ENCODE results near the gene ARHGAP18.

GRCh38 chr6:129709769-129710449 lies at the start of gene ARHGAP18:
- 0 out of 2 replicates have a peak, but pooled peaks have one; percentile 11 for TF ChIP-seq RFX5 (IDR thresholded peaks at IDR 0.05; ENCODE audit: low read length)
- TF ChIP-seq, protein P1, sequence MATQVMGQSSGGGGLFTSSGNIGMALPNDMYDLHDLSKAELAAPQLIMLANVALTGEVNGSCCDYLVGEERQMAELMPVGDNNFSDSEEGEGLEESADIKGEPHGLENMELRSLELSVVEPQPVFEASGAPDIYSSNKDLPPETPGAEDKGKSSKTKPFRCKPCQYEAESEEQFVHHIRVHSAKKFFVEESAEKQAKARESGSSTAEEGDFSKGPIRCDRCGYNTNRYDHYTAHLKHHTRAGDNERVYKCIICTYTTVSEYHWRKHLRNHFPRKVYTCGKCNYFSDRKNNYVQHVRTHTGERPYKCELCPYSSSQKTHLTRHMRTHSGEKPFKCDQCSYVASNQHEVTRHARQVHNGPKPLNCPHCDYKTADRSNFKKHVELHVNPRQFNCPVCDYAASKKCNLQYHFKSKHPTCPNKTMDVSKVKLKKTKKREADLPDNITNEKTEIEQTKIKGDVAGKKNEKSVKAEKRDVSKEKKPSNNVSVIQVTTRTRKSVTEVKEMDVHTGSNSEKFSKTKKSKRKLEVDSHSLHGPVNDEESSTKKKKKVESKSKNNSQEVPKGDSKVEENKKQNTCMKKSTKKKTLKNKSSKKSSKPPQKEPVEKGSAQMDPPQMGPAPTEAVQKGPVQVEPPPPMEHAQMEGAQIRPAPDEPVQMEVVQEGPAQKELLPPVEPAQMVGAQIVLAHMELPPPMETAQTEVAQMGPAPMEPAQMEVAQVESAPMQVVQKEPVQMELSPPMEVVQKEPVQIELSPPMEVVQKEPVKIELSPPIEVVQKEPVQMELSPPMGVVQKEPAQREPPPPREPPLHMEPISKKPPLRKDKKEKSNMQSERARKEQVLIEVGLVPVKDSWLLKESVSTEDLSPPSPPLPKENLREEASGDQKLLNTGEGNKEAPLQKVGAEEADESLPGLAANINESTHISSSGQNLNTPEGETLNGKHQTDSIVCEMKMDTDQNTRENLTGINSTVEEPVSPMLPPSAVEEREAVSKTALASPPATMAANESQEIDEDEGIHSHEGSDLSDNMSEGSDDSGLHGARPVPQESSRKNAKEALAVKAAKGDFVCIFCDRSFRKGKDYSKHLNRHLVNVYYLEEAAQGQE (IDR thresholded peaks at IDR 0.05; ENCODE audit: low read depth, low read length) = 0 out of 2 replicates have a peak, but pooled peaks have one; percentile 58
- TF ChIP-seq FOSL2 (IDR thresholded peaks at IDR 0.05; ENCODE audit: borderline replicate concordance, low read depth) = no peak
- TF ChIP-seq JUND (IDR thresholded peaks at IDR 0.05) = no peak
- peak; percentile 28; the same call in 1 of the 2 replicates for TF ChIP-seq TCF12 (IDR thresholded peaks at IDR 0.05)
- TF ChIP-seq EP300 (IDR thresholded peaks at IDR 0.05; ENCODE audit: borderline replicate concordance in 1 of 2, low read depth in 1 of 2, low read length in 1 of 2) = no peak

Data from SK-N-SH (cell line).